Measurements from ENCODE around the gene MAFF. TPM values are rescaled to one million over a fixed set of nuclear protein-coding genes. Genes with fewer than 3 reads are reported as not detected.

The MAFF gene
- total RNA-seq, 1 experiment from 2014 or later: 4.6 TPM

GRCh38 chr22:38238519-38239071 lies 36.8 kb downstream of the MAFF start:
- no peak overlapping the region for H3K27ac Mint-ChIP-seq
- no peaks in the 10 kb centered on the region for H3K27me3 Mint-ChIP-seq (ENCODE audit: low read depth)
- H3K9me3 Mint-ChIP-seq: no peaks in the 10 kb centered on the region
- CTCF ChIA-PET: interaction anchor here (1.6 kb wide), 1 partner anchor 23 kb away, joined by 4 read pairs; no protein-coding TSS in a partner anchor
- TF ChIP-seq PRDM15 (CRISPR knock-in tag; IDR thresholded peaks at IDR 0.05): no peak
- no peak for TF ChIP-seq PREB (CRISPR knock-in tag; IDR thresholded peaks at IDR 0.05; ENCODE audit: borderline replicate concordance)
- no peak for TF ChIP-seq STAT6 (CRISPR knock-in tag; conservative IDR thresholded peaks at IDR 0.05; ENCODE audit: low read depth)
- no peak for TF ChIP-seq USF1 (CRISPR knock-in tag; IDR thresholded peaks at IDR 0.05)
- TF ChIP-seq FOXK1 (CRISPR knock-in tag; IDR thresholded peaks at IDR 0.05): no peak
- TF ChIP-seq SMAD3 (CRISPR knock-in tag; IDR thresholded peaks at IDR 0.05; ENCODE audit: borderline replicate concordance): no peak
- no peak for TF ChIP-seq ETV6 (CRISPR knock-in tag; IDR thresholded peaks at IDR 0.05)
- no peak for TF ChIP-seq E2F1 (CRISPR knock-in tag; IDR thresholded peaks at IDR 0.05)
- TF ChIP-seq ZMAT4 (CRISPR knock-in tag; IDR thresholded peaks at IDR 0.05): no peak
- no peak for TF ChIP-seq ERG (CRISPR knock-in tag; IDR thresholded peaks at IDR 0.05)
- TF ChIP-seq HMGA2 (CRISPR knock-in tag; IDR thresholded peaks at IDR 0.05): no peak
- POLR2A ChIA-PET: interaction anchor here (0.6 to 0.7 kb wide), 2 partner anchors 203 to 383 kb away, joined by 3 to 5 read pairs; no protein-coding TSS in a partner anchor
- peaks cover 25% of the 10 kb centered on the region for H3K36me3 Mint-ChIP-seq
- H3K4me1 Mint-ChIP-seq: peaks cover 15% of the 10 kb centered on the region
- no peak for DNase-seq (ENCODE audit: low spot score)
- H3K4me3 Mint-ChIP-seq: no peak overlapping the region
- no peak for ATAC-seq
